NCI-H146 treated with DMSO at 0.1 percent for 48 hours (cell line): Measurements from ENCODE around the gene TBKBP1.

Experiments
- DNase-seq: peaks from one replicate; lab custom pipeline; 2025; ENCODE audit not compliant: unreplicated experiment; lab: John Stamatoyannopoulos, UW

TBKBP1 gene

GRCh38 chr17:47693731-47694580 is at the start of gene TBKBP1:
Gene TBKBP1, plus strand, starts transcription at chr17:47694161. Its CDS starts 1,952 bp downstream, at chr17:47696113.
- no peak for DNase-seq

- no peak for DNase-seq
These were observed 49.6 kb upstream of the TBKBP1 start for GRCh38 chr17:47644324-47644723.

- DNase-seq, result peak; percentile 96
These were observed 44.6 kb upstream of the TBKBP1 start, which contains the start of gene KPNB1 for GRCh38 chr17:47649153-47649971. Gene KPNB1, plus strand, starts transcription at chr17:47649919. Its CDS starts 326 bp downstream, at chr17:47650245.

DNA sequence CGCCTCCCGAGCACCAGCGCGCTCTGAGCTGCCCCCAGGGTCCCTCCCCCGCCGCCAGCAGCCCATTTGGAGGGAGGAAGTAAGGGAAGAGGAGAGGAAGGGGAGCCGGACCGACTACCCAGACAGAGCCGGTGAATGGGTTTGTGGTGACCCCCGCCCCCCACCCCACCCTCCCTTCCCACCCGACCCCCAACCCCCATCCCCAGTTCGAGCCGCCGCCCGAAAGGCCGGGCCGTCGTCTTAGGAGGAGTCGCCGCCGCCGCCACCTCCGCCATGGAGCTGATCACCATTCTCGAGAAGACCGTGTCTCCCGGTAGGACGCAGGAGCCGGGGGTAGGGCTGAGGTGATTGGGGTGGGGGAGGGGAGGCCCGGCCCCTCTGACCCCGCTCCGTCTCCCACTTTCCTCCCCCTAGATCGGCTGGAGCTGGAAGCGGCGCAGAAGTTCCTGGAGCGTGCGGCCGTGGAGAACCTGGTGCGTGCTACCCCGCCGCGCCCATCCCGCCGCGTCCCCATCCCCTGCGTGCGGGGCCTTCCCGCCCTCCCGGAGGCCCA is 43.9 kb upstream of the TBKBP1 start:
- no peak for DNase-seq

DNA sequence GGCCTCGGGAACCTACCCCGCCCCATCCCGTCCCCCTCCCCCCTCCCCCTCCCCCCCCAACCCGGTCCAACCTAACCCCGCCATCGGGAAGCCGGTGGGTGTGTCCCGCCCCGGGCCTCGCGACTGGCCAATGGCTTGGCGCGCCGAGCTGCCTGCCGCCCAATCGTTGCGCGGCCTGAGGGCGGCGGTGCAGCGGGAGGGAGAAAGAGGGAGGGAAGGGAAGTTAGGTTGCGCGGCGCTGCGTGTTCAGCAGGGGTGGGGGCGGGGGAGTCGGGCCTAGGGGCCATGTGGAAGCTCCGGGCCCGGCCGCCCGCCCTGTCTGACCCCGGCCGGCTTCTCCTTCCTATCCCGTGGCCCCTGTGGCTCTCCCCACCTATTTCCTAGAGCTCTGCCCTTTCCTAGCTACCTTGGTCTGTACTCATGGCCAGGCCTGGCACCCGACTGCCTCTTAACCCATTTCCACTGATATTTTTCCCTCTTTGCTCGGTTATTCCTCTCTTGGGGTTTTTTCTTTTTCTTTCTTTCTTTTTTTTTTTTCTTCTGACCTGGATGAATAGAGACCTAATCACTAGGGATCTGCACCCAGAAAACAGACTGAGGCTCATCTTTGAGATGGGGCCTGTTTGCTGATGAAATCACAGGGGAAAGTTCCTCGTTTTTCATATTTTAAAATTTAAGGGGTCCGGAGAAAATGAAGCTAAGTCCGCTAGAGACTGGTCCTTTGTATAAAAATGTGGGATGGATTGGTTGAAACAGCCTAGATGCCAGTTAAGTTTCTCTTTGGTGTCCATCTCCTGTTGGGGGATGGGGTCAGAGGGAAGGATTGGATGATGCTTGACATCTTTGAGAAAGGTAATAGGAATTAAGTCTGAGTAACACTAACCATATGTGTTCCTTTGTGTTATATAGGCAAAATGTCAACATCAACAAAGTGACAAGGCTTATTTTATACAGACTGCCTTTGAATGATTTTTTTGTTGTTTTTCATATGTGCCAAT is 43.1 kb upstream of the TBKBP1 start:
- peak; percentile 89 for DNase-seq

DNA sequence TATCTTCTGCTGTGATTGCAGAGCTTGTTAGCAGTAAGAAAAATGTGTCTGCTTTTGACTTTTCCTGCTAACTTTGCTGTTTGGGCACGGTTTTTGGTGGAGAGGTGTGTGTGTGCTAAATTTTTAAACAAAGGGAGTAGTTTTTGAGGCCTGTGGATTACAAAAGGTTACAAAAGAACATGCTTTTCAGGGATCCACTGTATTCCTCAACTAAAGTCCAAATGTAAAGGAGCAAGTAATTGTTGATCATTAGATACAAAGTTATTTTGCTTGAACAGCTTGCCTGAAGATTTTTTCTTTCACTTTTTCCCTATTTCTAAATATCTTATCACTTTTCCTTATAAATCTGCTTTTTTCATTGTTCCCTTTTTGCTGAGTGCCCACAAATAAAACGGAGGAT is 42.3 kb upstream of the TBKBP1 start:
- no peak for DNase-seq

DNA sequence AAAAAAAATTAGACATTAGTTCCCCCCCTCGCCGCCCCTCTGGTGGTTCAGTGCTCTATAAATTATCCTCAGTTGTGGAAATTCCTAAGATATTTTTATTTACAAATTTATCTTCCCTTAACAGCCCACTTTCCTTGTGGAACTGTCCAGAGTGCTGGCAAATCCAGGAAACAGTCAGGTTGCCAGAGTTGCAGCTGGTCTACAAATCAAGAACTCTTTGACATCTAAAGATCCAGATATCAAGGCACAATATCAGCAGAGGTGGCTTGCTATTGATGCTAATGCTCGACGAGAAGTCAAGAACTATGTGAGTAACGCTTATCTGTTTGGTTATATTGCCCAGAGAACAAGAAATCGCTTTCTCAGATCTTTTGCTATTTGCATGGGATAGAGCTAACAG is 41.4 kb upstream of the TBKBP1 start:
- no peak for DNase-seq

DNA sequence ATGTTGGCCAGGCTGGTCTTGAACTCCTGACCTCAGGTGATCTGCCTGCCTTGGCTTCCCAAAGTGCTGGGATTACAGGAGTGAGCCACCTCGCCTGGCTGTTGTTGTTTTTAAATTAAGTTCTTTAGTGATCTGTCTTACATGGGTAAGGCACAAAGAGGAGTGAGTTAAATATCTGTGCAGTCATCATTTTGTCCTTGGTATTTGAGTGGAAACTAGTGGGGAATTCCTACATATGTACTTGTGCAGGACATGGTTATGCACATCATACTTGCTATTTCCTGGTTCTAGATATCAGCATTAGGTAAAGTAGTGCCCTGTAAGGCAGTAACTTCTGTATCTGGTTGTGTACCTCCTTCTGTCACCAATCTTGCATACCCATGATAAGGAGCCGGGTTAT is 40.5 kb upstream of the TBKBP1 start:
- no peak for DNase-seq

DNA sequence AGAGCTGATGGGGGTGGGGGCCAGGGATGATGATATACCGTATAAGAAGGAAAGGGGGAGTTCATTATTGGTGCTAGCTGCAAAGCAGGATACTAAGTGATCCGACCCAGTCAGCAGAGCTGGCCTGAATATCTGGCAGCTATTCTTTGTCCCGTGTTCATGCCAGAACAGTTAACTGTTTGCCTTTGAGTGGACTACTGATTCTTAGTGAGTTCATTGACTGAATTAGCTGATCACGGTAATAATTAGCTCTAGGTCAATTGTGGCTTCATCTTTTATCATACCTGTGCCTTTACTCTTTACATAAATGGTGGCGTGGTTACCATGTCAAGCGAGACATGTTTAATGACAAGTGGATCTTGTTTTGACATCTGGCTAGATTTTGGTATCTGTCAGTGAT is 39.0 kb upstream of the TBKBP1 start:
- no peak for DNase-seq

DNA sequence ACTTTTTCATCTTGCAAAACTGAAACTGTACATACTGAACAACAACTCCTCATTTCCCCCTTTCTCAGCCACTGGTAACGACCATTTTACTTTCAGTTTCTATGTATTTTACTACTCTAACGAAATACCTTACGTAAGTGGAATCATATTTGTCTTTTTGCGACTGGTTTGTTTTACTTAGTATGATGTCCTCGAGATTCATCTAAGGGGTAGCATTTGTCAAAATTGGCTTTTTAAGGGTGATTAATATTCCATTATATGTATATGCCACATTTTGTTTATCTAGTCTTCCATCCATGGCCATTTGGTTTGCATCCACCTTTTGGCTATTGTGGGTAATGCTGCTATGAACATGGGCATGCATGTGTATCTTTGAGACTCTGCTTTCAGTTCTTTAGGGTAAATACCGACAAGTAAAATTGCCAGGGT is 33.9 kb upstream of the TBKBP1 start:
- DNase-seq, result no peak

DNA sequence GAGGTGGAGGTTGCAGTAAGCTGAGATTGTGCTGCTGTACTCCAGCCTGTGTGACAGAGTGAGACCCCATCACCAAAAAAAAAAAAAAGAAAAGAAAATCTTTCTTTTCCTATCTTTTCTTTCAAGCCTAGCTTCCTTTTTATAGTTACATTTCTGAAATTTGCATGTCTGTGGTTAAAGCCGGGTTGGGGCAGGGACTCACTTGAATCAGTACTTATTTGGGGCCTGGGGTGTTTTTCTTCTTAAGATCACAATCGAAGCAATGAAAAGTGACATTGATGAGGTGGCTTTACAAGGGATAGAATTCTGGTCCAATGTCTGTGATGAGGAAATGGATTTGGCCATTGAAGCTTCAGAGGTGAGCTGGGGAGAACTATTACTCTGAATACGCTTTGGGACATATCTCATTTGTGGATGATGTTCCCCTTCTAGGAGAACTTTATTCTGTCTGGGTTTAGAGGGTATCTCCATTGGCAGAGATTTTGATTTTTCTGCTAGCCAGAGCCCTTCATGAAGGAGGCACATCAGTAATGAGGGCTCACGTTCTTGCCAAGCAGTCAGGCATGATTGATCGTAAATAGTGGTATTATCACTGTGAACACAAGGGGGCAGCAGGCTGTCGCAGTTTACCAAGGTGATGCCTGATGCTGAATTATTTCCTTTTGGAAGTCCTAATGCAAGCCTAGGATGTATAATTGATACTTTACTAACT is 29.9 kb upstream of the TBKBP1 start:
- peak; percentile 27 for DNase-seq

GRCh38 chr17:47664624-47664941 is 29.4 kb upstream of the TBKBP1 start:
- DNase-seq, result no peak

DNA sequence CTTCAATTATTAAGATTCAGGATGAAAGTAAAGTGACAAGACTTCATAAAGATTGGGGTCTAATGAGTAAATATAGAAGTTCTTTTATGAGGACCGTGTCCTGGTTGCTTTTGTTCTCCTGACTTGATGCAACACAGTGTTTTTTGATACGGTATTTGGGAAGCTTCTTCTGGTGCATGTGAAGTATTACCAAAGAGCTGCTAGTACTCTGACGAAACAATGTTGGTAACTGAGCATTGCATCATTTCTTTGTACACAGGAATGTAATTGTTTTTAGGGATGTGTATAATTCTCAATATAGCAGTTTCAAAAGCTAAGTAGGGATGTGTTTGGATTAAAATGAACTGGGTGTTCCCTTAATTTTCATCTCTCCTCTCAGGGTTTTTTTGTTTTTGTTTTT is 28.3 kb upstream of the TBKBP1 start:
- no peak for DNase-seq

GRCh38 chr17:47669081-47669480 is 24.9 kb upstream of the TBKBP1 start:
- no peak for DNase-seq

GRCh38 chr17:47670064-47670463 is 23.9 kb upstream of the TBKBP1 start:
- no peak for DNase-seq

GRCh38 chr17:47674499-47674898 is 19.5 kb upstream of the TBKBP1 start:
- DNase-seq, result no peak

- DNase-seq, result no peak
These were observed 18.4 kb upstream of the TBKBP1 start for GRCh38 chr17:47675380-47676198.

DNA sequence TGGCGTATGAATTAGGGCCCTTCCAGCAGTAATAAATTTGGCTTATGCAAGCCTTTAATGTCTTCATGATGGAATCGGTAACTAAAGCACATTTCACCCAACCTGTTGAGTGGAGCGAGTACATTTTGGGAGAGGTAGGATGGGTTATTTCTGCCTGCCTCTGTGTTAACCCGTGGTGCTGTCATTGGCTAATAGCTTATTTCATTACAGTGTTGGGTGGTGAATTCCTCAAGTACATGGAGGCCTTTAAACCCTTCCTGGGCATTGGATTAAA is 17.8 kb upstream of the TBKBP1 start:
- DNase-seq, result no peak

GRCh38 chr17:47676510-47677165 is 17.3 kb upstream of the TBKBP1 start:
- peak; percentile 9 for DNase-seq
